ENCODE data around the gene ZFAND5. TPM values are rescaled to one million over a fixed set of nuclear protein-coding genes. Genes with fewer than 3 reads are reported as not detected.

Gene ZFAND5
- total RNA-seq, 1 donor from 2014 or later: 277 TPM

GRCh38 chr9:72346333-72346732, 18.7 kb downstream of the ZFAND5 start:
- TF ChIP-seq, protein P1, sequence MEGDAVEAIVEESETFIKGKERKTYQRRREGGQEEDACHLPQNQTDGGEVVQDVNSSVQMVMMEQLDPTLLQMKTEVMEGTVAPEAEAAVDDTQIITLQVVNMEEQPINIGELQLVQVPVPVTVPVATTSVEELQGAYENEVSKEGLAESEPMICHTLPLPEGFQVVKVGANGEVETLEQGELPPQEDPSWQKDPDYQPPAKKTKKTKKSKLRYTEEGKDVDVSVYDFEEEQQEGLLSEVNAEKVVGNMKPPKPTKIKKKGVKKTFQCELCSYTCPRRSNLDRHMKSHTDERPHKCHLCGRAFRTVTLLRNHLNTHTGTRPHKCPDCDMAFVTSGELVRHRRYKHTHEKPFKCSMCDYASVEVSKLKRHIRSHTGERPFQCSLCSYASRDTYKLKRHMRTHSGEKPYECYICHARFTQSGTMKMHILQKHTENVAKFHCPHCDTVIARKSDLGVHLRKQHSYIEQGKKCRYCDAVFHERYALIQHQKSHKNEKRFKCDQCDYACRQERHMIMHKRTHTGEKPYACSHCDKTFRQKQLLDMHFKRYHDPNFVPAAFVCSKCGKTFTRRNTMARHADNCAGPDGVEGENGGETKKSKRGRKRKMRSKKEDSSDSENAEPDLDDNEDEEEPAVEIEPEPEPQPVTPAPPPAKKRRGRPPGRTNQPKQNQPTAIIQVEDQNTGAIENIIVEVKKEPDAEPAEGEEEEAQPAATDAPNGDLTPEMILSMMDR (IDR thresholded peaks at IDR 0.05): no peak
- TF ChIP-seq POLR2AphosphoS5 (IDR thresholded peaks at IDR 0.05; ENCODE audit: insufficient read depth in 1 of 2, low read depth in 1 of 2) (no peak), POLR2A (IDR thresholded peaks at IDR 0.05) (no peak)
- no peak for DNase-seq (ENCODE audit: extremely low spot score in 2 of 2)
- no peak overlapping the region for H3K4me3 ChIP-seq
- no peaks in the 10 kb centered on the region for H3K4me1 ChIP-seq
- H3K27ac ChIP-seq: no peak overlapping the region
- H3K27me3 ChIP-seq: no peaks in the 10 kb centered on the region
- intact Hi-C loops (cut with DNase I): loop anchor here (5.0 kb wide), 1 partner anchor 44 kb away; no protein-coding TSS in a partner anchor
- H3K9me3 ChIP-seq: no peaks in the 10 kb centered on the region
- no peaks in the 10 kb centered on the region for H3K36me3 ChIP-seq

- H3K9me3 ChIP-seq: no peaks in the 10 kb centered on the region
- H3K4me1 ChIP-seq: no peaks in the 10 kb centered on the region
- no peak overlapping the region for H3K4me3 ChIP-seq
- no peaks in the 10 kb centered on the region for H3K36me3 ChIP-seq
- intact Hi-C loops (cut with DNase I): no loop called here
- TF ChIP-seq POLR2A (IDR thresholded peaks at IDR 0.05) (no peak), POLR2AphosphoS5 (IDR thresholded peaks at IDR 0.05; ENCODE audit: insufficient read depth in 1 of 2, low read depth in 1 of 2) (no peak)
- TF ChIP-seq, protein P1 (IDR thresholded peaks at IDR 0.05): no peak
- DNase-seq (ENCODE audit: extremely low spot score in 2 of 2): no peak
- no peak overlapping the region for H3K27ac ChIP-seq
- H3K27me3 ChIP-seq: no peaks in the 10 kb centered on the region
Observed at GRCh38 chr9:72338631-72339030, 26.4 kb downstream of the ZFAND5 start.

- Histone ChIP-seq H3K36me3 (no peaks in the 10 kb centered on the region), H3K9me3 (no peaks in the 10 kb centered on the region), H3K27ac (no peak overlapping the region), H3K27me3 (no peaks in the 10 kb centered on the region), H3K4me3 (no peak overlapping the region), H3K4me1 (no peaks in the 10 kb centered on the region)
- no peak for DNase-seq (ENCODE audit: extremely low spot score in 2 of 2)
- TF ChIP-seq POLR2A (IDR thresholded peaks at IDR 0.05): no peak
- TF ChIP-seq, protein P1 (IDR thresholded peaks at IDR 0.05): no peak
- TF ChIP-seq POLR2AphosphoS5 (IDR thresholded peaks at IDR 0.05; ENCODE audit: insufficient read depth in 1 of 2, low read depth in 1 of 2): no peak
- intact Hi-C loops (cut with DNase I): no loop called here
Observed at GRCh38 chr9:72337286-72337685, 27.7 kb downstream of the ZFAND5 start.

DNA sequence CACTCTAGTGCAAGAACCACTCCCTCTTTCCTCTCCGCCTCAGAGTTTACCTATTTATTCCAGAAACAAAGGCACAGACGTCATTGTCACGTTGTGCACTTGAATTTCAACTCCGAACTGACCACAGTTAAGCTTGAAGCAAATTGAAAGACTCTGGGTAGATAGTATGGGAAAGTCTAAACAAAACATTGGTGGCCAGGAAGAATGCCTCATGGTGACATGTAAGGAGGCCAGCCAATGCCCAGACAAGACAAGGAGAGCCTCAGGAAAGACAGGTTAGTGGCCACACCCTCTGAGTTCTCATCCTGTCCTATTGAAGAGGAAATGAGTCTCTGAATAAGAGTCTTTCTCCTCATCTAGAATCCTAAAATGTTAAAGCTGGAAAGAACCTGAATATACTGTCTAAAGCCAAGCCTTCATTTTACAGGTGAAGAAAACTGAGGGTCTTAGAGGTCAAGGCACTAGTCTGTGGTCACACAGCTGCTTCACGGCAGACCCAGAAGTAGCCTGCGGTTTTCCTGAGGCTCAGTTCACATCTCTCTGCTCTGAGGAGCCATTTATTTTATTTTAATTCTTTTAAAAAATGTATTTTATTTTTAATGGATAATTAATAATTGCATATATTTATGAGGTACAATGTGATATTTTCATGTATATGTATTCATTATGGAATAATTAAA, 30.2 kb downstream of the ZFAND5 start:
- Histone ChIP-seq H3K4me1 (no peaks in the 10 kb centered on the region), H3K4me3 (no peak overlapping the region), H3K9me3 (no peaks in the 10 kb centered on the region), H3K36me3 (no peaks in the 10 kb centered on the region), H3K27ac (no peak overlapping the region), H3K27me3 (no peaks in the 10 kb centered on the region)
- intact Hi-C loops (cut with DNase I): no loop called here
- TF ChIP-seq, protein P1 (IDR thresholded peaks at IDR 0.05): no peak
- TF ChIP-seq POLR2AphosphoS5 (IDR thresholded peaks at IDR 0.05; ENCODE audit: insufficient read depth in 1 of 2, low read depth in 1 of 2): no peak
- TF ChIP-seq POLR2A (IDR thresholded peaks at IDR 0.05): no peak
- DNase-seq (ENCODE audit: extremely low spot score in 2 of 2): no peak

- no peaks in the 10 kb centered on the region for H3K27me3 ChIP-seq
- intact Hi-C loops (cut with DNase I): no loop called here
- no peaks in the 10 kb centered on the region for H3K9me3 ChIP-seq
- DNase-seq (ENCODE audit: extremely low spot score in 2 of 2): no peak
- no peaks in the 10 kb centered on the region for H3K36me3 ChIP-seq
- H3K4me1 ChIP-seq: no peaks in the 10 kb centered on the region
- no peak overlapping the region for H3K27ac ChIP-seq
- H3K4me3 ChIP-seq: no peak overlapping the region
- TF ChIP-seq POLR2AphosphoS5 (IDR thresholded peaks at IDR 0.05; ENCODE audit: insufficient read depth in 1 of 2, low read depth in 1 of 2) (no peak), POLR2A (IDR thresholded peaks at IDR 0.05) (no peak)
- TF ChIP-seq, protein P1 (IDR thresholded peaks at IDR 0.05): no peak
Observed at GRCh38 chr9:72333709-72334108, 31.3 kb downstream of the ZFAND5 start.

All from vagina (tissue), 2 donors.